Measurements from ENCODE around the gene ITGA3. TPM values are rescaled to one million over a fixed set of nuclear protein-coding genes. Genes with fewer than 3 reads are reported as not detected.

ITGA3 gene
- total RNA-seq, 1 donor from 2014 or later: 143 TPM

GRCh38 chr17:50079334-50080095 is 23.6 kb downstream of the ITGA3 start:
- Mint-ChIP-seq H3K9me3 (no peaks in the 10 kb centered on the region), H3K4me3 (no peak overlapping the region), H3K27ac (no peak overlapping the region), H3K4me1 (no peaks in the 10 kb centered on the region), H3K27me3 (ENCODE audit: low read depth) (no peaks in the 10 kb centered on the region), H3K36me3 (peaks cover 54% of the 10 kb centered on the region)
- TF ChIP-seq CTCF (IDR thresholded peaks at IDR 0.05; ENCODE audit: unreplicated experiment): no peak
- no peak for DNase-seq (ENCODE audit: low spot score in 2 of 2, unreplicated experiment in 2 of 2)

- no peak for DNase-seq (ENCODE audit: low spot score in 2 of 2, unreplicated experiment in 2 of 2)
- peaks cover 52% of the 10 kb centered on the region for H3K36me3 Mint-ChIP-seq
- H3K4me3 Mint-ChIP-seq: no peak overlapping the region
- H3K27ac Mint-ChIP-seq: no peak overlapping the region
- H3K27me3 Mint-ChIP-seq (ENCODE audit: low read depth): no peaks in the 10 kb centered on the region
- no peaks in the 10 kb centered on the region for H3K9me3 Mint-ChIP-seq
- H3K4me1 Mint-ChIP-seq: no peaks in the 10 kb centered on the region
- no peak for TF ChIP-seq CTCF (IDR thresholded peaks at IDR 0.05; ENCODE audit: unreplicated experiment)
Observed at GRCh38 chr17:50080096-50080480, 24.2 kb downstream of the ITGA3 start.

GRCh38 chr17:50080827-50081226 is 24.9 kb downstream of the ITGA3 start:
- no peaks in the 10 kb centered on the region for H3K9me3 Mint-ChIP-seq
- no peak overlapping the region for H3K27ac Mint-ChIP-seq
- no peak for DNase-seq (ENCODE audit: low spot score in 2 of 2, unreplicated experiment in 2 of 2)
- H3K4me3 Mint-ChIP-seq: no peak overlapping the region
- no peaks in the 10 kb centered on the region for H3K27me3 Mint-ChIP-seq (ENCODE audit: low read depth)
- peaks cover 48% of the 10 kb centered on the region for H3K36me3 Mint-ChIP-seq
- no peaks in the 10 kb centered on the region for H3K4me1 Mint-ChIP-seq
- no peak for TF ChIP-seq CTCF (IDR thresholded peaks at IDR 0.05; ENCODE audit: unreplicated experiment)

GRCh38 chr17:50081757-50082156 is 25.8 kb downstream of the ITGA3 start:
- Mint-ChIP-seq H3K4me3 (no peak overlapping the region), H3K27me3 (ENCODE audit: low read depth) (no peaks in the 10 kb centered on the region), H3K9me3 (no peaks in the 10 kb centered on the region), H3K4me1 (no peaks in the 10 kb centered on the region), H3K36me3 (peaks cover 46% of the 10 kb centered on the region), H3K27ac (no peak overlapping the region)
- TF ChIP-seq CTCF (IDR thresholded peaks at IDR 0.05; ENCODE audit: unreplicated experiment): no peak
- DNase-seq (ENCODE audit: low spot score in 2 of 2, unreplicated experiment in 2 of 2): no peak

GRCh38 chr17:50087246-50087911 is 31.5 kb downstream of the ITGA3 start:
- Mint-ChIP-seq H3K9me3 (no peaks in the 10 kb centered on the region), H3K4me1 (no peaks in the 10 kb centered on the region), H3K36me3 (peaks cover 18% of the 10 kb centered on the region), H3K27ac (no peak overlapping the region), H3K4me3 (no peak overlapping the region), H3K27me3 (ENCODE audit: low read depth) (no peaks in the 10 kb centered on the region)
- peak; percentile 88 for TF ChIP-seq CTCF (IDR thresholded peaks at IDR 0.05; ENCODE audit: unreplicated experiment)
- peak in 1 of 2 experiments; percentile 76 for DNase-seq (ENCODE audit: low spot score in 2 of 2, unreplicated experiment in 2 of 2)
